ENCODE results near the gene METTL16.
"Not testable (repeated sequence)": the region's sequence is repeated elsewhere in the genome, so short reads cannot be mapped to it uniquely, and the experiment has no call there.

The METTL16 gene

GRCh38 chr17:2507015-2507414 is 4.7 kb downstream of the METTL16 start:
- not testable (repeated sequence) for DNase-seq (ENCODE audit: extremely low read depth in 1 of 2, low read depth in 1 of 2)

DNA sequence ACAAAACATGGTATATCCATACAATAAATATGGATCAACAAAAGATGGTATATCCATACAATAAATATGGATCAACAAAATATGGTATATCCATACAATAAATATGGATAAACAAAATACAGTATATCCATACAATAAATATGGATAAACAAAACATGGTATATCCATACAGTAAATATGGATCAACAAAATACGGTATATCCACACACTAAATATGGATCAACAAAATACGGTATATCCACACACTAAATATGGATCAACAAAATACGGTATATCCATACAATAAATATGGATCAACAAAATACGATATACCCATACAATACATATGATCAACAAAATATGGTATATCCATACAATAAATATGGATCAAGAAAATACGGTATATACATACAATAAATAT is 8.1 kb downstream of the METTL16 start:
- no peak for DNase-seq (ENCODE audit: extremely low read depth in 1 of 2, low read depth in 1 of 2)

DNA sequence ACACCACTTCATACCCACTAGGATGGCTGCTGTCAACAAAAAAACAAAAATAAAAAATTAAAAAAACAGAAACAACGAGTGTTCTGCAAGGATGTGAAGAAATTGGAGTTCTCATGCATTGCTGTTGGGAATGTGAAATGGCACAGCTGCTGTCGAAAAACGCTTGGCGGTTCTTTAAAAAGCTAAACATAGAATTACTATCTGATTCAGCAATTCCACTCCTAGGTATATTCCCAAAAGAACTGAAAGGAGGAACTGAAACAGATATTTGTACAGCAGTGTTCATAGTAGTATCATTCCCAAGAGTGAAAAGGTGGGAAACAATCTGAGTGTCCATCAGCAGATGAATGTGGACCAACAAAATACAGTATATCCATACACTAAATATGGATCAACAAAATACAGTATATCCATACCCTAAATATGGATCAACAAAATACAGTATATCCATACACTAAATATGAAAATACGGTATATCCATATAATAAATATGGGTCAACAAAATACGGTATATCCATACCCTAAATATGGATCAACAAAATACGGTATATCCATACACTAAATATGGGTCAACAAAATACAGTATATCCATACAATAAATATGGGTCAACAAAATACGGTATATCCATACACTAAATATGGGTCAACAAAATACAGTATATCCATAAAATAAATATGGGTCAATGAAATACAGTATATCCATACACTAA is 8.7 kb downstream of the METTL16 start:
- no peak for DNase-seq (ENCODE audit: extremely low read depth in 1 of 2, low read depth in 1 of 2)

DNA sequence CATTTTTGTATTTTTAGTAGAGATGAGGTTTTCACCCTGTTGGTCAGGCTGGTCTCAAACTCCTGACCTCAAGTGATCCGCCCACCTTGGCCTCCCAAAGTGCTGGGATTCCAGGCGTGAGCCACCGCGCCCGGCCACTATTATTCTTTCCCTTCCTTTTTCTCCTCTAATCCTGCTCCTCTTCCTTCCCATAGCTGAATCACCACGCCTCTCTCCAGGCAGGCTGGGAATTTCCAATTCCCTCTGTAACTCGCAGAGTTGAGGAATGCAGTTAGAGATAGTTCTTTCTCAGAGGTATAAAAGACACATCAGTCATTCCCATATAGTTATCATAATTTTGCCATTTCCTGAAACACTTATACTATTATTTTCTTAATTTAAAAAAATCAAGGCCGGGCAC is 11.2 kb downstream of the METTL16 start:
- DNase-seq (ENCODE audit: extremely low read depth in 1 of 2, low read depth in 1 of 2): no peak

GRCh38 chr17:2489286-2489685 is 22.4 kb downstream of the METTL16 start:
- DNase-seq (ENCODE audit: extremely low read depth in 1 of 2, low read depth in 1 of 2): not testable (repeated sequence)

DNA sequence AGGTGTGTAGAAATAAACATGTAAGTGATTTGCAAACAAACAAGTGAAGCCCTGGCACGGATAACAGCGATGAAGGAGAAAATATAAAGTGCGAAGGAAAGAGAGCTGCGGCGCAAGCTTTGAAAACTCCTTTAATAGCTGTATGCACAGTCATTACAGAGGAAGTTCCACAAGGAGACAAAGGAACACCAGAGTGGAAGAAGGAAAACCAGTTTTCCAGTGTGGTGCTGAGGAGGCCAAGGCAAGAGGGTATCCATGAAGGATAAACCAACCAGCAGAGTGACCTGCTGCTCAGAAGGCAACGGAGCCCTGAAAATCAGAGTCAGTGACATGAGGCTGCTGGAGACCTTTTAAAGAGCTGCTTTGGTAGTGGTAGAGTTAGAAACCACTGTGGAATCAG is 24.4 kb downstream of the METTL16 start:
- no peak for DNase-seq (ENCODE audit: extremely low read depth in 1 of 2, low read depth in 1 of 2)

DNA sequence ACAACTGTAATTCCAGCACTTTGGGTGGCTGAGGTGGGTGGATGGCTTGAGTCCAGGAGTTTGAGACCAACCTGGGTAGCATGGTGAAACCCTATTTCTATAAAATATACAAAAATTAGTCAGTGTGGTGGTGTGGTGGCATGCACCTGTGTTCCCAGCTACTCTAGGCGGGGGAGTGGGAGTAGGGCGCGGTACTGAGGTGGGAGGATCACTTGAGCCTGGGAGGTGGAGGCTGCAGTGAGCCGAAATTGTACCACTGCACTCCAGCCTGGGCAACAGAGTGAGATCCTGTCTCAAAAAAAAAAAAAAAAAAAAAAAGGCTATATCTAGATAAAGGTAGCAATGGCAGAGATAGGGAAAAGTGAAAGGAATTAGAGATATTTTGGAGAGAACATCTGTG is 25.0 kb downstream of the METTL16 start:
- DNase-seq (ENCODE audit: extremely low read depth in 1 of 2, low read depth in 1 of 2): not testable (repeated sequence)

DNA sequence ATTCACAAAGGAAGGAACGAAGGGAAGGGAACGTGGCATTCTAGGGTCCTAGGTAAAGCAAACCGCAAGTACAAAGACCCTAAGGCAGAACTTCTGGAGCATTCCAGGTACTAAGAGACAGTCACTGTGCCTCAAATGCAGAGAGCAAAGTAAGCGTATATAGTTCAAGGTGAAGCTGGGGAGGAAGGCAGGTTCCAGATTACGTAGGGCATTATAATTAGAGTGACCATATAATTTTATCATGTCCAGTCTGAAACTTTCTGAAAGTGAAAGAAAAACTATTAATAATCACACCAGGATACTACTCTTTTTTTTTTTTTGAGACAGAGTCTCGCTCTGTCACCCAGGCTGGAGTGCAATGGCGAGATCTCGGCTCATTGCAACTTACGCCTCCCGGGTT is 25.7 kb downstream of the METTL16 start:
- no peak for DNase-seq (ENCODE audit: extremely low read depth in 1 of 2, low read depth in 1 of 2)

GRCh38 chr17:2485543-2485942 is 26.1 kb downstream of the METTL16 start:
- no peak for DNase-seq (ENCODE audit: extremely low read depth in 1 of 2, low read depth in 1 of 2)

- DNase-seq (ENCODE audit: extremely low read depth in 1 of 2, low read depth in 1 of 2): no peak
Observed at GRCh38 chr17:2484876-2485275, 26.8 kb downstream of the METTL16 start.

DNA sequence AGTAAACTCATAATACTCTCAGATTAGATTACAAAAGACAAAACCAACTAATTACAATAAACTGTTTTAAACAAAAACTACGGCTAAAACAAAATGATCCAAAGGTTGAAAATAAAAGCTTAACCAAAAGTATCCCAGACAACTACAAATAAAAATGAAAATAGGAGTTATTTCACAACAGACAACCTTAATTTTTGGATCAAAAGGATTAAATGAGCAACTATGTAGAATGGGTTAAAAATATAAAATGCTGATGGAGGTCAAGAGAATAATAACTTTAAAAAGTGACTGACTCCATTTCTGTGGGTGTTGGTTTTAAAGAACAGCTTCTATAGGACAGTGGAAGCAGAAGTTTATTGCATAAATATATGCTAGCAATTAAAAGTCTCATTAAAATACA is 28.6 kb downstream of the METTL16 start:
- no peak for DNase-seq (ENCODE audit: extremely low read depth in 1 of 2, low read depth in 1 of 2)

- DNase-seq (ENCODE audit: extremely low read depth in 1 of 2, low read depth in 1 of 2): no peak
Observed at GRCh38 chr17:2482218-2482617, 29.5 kb downstream of the METTL16 start.

- DNase-seq (ENCODE audit: extremely low read depth in 1 of 2, low read depth in 1 of 2): no peak
Observed at GRCh38 chr17:2481760-2482159, 29.9 kb downstream of the METTL16 start.

DNA sequence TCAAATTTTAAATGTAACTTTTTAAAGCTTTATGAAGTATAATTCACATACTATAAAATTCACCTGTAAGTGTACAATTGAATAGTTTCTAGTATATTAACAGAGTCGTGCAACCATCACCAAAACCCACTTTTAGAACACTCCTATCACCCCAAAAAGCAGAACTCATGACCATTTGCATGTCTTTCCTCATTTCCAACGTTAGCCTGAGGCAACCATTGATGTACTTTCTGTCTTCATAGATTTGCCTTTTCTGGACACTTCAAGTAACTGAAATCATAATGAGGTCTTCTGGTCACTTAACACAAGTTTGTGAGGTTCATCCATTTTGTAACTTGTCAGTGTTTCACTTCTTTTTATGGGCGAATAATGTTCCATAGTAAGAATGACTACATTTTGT is 33.2 kb downstream of the METTL16 start:
- no peak for DNase-seq (ENCODE audit: extremely low read depth in 1 of 2, low read depth in 1 of 2)

DNA sequence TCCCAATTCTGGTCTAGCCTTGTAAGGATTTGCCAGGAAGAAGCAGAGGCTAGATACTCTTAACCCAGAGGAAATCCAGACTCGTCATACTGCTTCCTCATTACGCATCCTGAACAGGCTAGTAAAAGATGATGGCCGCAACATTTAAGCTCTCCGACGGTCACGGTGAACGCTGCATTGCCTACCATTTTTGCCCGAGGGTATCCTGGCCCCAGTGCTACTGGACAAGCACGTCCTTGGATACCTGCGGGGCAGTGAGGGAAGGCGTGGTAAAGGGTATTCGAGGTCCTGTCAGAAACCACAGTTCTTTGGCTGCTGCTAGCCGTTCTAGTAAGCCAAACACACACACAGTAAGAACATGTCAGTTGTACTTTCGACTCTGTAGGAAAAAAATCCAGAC is 36.6 kb downstream of the METTL16 start:
- DNase-seq (ENCODE audit: extremely low read depth in 1 of 2, low read depth in 1 of 2): no peak

- no peak for DNase-seq (ENCODE audit: extremely low read depth in 1 of 2, low read depth in 1 of 2)
Observed at GRCh38 chr17:2474371-2474770, 37.3 kb downstream of the METTL16 start.

DNA sequence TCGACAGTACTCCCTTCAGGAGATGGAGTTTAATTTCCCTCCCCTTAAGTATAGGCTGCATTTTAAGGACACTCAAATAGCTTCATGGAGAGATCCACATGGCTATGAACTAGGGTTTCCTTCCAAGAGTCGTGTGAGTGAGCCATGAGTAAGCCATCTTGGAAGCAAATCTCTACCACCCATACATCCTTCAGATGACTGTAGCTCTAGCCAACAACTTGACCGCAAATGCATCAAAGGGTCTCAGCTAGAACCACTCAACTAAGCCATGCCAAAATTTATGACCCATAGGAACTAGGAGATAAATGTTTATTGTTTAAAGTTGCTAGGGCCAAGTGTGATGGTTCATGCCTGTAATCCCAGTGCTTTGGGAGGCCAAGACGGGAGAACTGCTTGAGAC is 43.4 kb downstream of the METTL16 start:
- DNase-seq (ENCODE audit: extremely low read depth in 1 of 2, low read depth in 1 of 2): no peak

DNA sequence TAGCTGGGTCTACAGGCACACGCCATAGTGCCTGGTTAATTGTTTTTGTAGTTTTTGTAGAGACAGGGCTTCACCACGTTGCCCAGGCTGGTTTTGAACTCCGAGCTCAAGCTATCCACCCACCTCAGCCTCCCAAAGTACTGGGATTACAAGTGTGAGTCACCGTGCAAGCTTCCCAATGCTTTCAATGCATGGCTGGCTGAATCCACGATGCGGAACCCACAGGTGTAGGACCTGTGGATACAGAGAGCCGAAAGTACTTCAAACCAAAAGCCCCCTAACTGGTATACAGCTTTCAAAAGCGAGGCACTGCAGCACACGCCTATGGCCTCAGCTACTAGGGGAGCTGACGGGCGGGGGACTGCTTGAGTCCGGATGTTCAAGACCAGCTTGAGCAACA is 44.8 kb downstream of the METTL16 start:
- DNase-seq (ENCODE audit: extremely low read depth in 1 of 2, low read depth in 1 of 2): no peak

- DNase-seq (ENCODE audit: extremely low read depth in 1 of 2, low read depth in 1 of 2): no peak
Observed at GRCh38 chr17:2462481-2462880, 49.2 kb downstream of the METTL16 start.

DNA sequence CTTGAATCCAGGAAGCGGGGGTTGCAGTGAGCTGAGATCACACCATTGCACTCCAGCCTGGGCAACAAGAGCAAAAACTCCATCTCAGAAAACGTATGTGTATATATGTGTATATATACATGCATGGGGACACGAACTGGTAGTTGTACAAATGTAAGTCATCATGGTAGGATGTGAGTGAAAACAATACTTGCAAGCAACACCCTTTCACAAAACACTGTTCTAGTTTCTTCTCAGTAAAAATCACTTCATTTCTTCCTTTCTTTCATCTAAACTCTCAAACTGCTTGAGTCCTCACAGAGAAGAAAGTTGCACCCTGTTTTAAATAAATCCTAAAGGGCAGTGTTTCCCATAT is 51.8 kb downstream of the METTL16 start:
- DNase-seq (ENCODE audit: extremely low read depth in 1 of 2, low read depth in 1 of 2): no peak

DNA sequence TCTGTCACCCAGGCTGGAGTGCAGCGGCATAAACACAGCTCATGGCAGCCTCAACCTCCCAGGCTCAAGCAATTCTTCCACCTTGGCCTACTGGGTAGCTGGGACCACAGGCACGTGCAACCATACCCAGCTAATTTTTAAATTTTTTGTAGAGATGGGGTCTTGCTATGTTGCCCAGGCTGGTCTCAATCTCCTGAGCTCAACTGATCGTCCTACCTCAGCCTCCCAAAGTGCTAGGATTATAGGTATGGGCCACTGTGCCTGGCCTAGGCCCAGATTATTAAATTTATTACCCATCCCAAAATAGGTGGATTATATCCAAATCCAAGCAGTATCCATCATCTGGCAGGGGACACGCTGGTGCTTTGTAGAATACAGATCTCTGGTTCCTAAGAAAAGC is 53.8 kb downstream of the METTL16 start:
- no peak for DNase-seq (ENCODE audit: extremely low read depth in 1 of 2, low read depth in 1 of 2)

DNA sequence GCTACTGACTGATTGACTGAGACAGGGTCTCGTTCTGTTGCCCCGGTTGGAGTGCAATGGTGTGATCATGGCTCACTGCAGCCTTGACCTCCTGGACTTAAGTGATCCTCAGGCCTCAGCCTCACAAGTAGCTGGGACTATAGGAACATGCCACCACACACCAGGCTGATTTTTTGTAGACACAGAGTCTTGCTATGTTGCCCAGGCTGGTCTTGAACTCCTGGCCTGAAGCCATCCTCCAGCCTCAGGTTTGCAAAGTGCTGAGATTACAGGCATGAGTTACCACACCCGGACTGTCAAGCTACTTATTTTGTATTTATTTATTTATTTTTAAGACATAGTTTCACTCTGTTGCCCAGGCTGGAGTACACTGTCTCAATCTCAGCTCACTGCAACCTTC is 55.2 kb downstream of the METTL16 start:
- DNase-seq (ENCODE audit: extremely low read depth in 1 of 2, low read depth in 1 of 2): no peak

- DNase-seq (ENCODE audit: extremely low read depth in 1 of 2, low read depth in 1 of 2): no peak
Observed at GRCh38 chr17:2455956-2456355, 55.7 kb downstream of the METTL16 start.

Data from activated CD8-positive, alpha-beta memory T cell treated with anti-CD3 and anti-CD28 coated beads for 1 hour (primary cell).